Measurements from ENCODE around the gene TBC1D14.

DNA sequence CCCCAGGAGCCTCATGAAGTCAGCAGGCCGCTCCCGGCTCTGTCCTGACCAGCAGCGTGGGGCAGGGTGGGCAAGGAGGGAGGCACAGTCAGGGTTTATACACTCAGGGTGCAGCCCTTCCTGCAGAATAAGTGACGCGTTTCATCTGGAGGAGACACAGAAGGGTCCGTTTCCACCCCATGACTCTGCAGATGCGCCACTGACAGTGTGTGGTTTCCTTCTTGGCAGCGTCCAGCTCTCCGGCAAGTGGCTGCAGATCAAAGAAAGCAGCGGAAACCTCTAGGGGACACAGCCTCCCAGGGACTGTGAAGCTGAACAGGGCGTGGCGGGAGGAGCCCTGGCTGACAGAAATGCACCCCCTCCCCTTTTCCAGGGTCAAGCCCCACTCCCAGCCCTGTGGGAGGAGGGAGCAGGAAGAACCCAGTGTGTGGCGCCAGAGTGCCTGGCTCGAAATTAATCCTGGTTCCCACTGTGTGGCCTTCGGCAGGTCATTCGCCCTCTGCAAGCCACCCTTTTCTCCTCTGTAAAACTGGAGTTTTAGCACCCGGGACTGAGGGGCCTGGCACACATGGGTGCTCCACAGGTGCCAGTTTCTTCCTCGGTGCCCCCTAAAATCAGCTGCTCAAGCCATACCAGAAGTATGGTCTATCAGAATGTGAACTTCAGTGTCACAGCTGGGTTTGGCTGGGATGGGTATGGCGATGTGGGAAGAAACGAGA, 17.3 kb upstream of the TBC1D14 start:
- TF ChIP-seq, protein P1, sequence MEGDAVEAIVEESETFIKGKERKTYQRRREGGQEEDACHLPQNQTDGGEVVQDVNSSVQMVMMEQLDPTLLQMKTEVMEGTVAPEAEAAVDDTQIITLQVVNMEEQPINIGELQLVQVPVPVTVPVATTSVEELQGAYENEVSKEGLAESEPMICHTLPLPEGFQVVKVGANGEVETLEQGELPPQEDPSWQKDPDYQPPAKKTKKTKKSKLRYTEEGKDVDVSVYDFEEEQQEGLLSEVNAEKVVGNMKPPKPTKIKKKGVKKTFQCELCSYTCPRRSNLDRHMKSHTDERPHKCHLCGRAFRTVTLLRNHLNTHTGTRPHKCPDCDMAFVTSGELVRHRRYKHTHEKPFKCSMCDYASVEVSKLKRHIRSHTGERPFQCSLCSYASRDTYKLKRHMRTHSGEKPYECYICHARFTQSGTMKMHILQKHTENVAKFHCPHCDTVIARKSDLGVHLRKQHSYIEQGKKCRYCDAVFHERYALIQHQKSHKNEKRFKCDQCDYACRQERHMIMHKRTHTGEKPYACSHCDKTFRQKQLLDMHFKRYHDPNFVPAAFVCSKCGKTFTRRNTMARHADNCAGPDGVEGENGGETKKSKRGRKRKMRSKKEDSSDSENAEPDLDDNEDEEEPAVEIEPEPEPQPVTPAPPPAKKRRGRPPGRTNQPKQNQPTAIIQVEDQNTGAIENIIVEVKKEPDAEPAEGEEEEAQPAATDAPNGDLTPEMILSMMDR (IDR thresholded peaks at IDR 0.05), result no peak
- TF ChIP-seq, protein P2, sequence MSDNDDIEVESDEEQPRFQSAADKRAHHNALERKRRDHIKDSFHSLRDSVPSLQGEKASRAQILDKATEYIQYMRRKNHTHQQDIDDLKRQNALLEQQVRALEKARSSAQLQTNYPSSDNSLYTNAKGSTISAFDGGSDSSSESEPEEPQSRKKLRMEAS (IDR thresholded peaks at IDR 0.05; ENCODE audit: low read depth), result no peak
- TF ChIP-seq, protein P3, sequence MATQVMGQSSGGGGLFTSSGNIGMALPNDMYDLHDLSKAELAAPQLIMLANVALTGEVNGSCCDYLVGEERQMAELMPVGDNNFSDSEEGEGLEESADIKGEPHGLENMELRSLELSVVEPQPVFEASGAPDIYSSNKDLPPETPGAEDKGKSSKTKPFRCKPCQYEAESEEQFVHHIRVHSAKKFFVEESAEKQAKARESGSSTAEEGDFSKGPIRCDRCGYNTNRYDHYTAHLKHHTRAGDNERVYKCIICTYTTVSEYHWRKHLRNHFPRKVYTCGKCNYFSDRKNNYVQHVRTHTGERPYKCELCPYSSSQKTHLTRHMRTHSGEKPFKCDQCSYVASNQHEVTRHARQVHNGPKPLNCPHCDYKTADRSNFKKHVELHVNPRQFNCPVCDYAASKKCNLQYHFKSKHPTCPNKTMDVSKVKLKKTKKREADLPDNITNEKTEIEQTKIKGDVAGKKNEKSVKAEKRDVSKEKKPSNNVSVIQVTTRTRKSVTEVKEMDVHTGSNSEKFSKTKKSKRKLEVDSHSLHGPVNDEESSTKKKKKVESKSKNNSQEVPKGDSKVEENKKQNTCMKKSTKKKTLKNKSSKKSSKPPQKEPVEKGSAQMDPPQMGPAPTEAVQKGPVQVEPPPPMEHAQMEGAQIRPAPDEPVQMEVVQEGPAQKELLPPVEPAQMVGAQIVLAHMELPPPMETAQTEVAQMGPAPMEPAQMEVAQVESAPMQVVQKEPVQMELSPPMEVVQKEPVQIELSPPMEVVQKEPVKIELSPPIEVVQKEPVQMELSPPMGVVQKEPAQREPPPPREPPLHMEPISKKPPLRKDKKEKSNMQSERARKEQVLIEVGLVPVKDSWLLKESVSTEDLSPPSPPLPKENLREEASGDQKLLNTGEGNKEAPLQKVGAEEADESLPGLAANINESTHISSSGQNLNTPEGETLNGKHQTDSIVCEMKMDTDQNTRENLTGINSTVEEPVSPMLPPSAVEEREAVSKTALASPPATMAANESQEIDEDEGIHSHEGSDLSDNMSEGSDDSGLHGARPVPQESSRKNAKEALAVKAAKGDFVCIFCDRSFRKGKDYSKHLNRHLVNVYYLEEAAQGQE (IDR thresholded peaks at IDR 0.05; ENCODE audit: low read depth, low read length), result no peak
- TF ChIP-seq YY1 (IDR thresholded peaks at IDR 0.05; ENCODE audit: low read depth) (no peak), SMC3 (IDR thresholded peaks at IDR 0.05; ENCODE audit: low read depth, low read length) (no peak)
- TF ChIP-seq, protein P4, sequence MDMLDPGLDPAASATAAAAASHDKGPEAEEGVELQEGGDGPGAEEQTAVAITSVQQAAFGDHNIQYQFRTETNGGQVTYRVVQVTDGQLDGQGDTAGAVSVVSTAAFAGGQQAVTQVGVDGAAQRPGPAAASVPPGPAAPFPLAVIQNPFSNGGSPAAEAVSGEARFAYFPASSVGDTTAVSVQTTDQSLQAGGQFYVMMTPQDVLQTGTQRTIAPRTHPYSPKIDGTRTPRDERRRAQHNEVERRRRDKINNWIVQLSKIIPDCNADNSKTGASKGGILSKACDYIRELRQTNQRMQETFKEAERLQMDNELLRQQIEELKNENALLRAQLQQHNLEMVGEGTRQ (IDR thresholded peaks at IDR 0.05; ENCODE audit: borderline replicate concordance, low read depth, low read length), result no peak
- TF ChIP-seq, protein P5, sequence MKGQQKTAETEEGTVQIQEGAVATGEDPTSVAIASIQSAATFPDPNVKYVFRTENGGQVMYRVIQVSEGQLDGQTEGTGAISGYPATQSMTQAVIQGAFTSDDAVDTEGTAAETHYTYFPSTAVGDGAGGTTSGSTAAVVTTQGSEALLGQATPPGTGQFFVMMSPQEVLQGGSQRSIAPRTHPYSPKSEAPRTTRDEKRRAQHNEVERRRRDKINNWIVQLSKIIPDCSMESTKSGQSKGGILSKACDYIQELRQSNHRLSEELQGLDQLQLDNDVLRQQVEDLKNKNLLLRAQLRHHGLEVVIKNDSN (IDR thresholded peaks at IDR 0.05; ENCODE audit: borderline replicate concordance, low read depth), result no peak
